GM13977 (cell line): ENCODE data around the gene DMTF1.
A peak's percentile ranks its signal among the peaks of the same experiment; 100 is the strongest.

Experiments used
- DNase-seq: peaks from one replicate; pipeline ENCODE4 v3.0.0; 2012; ENCODE audit warnings: low spot score
- in situ Hi-C: fragments of 300-500 bp; cut with MboI; formaldehyde crosslinking; loops from one replicate; pipeline ENCODE4 v1.12.0; 2022; ENCODE audit warnings: low sequenced_read_pairs, low pct_unique_long_range_greater_than_20kb, mixed read lengths, inconsistent platforms; ENCODE audit not compliant: unreplicated experiment
- TF ChIP-seq, protein P1 (sequence below): IDR thresholded peaks from 2 replicates; pipeline ENCODE4 v1.5.1; 2012; ENCODE audit warnings: mild to moderate bottlenecking, control low read depth; ENCODE audit not compliant: insufficient read depth; ENCODE audit errors: extremely low read depth, missing control alignments

Gene DMTF1

DNA sequence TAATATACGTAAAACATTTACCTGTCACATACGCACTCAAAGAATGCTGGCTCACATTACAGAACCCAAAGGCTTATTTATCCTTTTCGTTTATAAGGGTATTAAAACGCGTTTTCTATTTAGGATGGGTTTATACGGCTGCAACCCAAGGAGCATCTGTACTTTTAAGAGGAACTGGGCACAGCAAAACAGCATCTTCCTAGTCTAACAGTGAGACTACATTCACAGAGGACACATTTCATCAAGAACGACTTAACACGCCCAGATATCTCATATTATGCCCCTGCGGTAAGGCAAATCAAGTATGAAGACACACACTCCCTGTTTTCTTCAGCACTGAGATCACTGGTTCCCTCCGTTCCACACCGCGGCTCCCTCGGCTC lies 533 bp upstream of the DMTF1 start:
- DNase-seq = peak; percentile 53
- in situ Hi-C loops = no loop called here
- TF ChIP-seq, protein P1, sequence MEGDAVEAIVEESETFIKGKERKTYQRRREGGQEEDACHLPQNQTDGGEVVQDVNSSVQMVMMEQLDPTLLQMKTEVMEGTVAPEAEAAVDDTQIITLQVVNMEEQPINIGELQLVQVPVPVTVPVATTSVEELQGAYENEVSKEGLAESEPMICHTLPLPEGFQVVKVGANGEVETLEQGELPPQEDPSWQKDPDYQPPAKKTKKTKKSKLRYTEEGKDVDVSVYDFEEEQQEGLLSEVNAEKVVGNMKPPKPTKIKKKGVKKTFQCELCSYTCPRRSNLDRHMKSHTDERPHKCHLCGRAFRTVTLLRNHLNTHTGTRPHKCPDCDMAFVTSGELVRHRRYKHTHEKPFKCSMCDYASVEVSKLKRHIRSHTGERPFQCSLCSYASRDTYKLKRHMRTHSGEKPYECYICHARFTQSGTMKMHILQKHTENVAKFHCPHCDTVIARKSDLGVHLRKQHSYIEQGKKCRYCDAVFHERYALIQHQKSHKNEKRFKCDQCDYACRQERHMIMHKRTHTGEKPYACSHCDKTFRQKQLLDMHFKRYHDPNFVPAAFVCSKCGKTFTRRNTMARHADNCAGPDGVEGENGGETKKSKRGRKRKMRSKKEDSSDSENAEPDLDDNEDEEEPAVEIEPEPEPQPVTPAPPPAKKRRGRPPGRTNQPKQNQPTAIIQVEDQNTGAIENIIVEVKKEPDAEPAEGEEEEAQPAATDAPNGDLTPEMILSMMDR = no peak

DNA sequence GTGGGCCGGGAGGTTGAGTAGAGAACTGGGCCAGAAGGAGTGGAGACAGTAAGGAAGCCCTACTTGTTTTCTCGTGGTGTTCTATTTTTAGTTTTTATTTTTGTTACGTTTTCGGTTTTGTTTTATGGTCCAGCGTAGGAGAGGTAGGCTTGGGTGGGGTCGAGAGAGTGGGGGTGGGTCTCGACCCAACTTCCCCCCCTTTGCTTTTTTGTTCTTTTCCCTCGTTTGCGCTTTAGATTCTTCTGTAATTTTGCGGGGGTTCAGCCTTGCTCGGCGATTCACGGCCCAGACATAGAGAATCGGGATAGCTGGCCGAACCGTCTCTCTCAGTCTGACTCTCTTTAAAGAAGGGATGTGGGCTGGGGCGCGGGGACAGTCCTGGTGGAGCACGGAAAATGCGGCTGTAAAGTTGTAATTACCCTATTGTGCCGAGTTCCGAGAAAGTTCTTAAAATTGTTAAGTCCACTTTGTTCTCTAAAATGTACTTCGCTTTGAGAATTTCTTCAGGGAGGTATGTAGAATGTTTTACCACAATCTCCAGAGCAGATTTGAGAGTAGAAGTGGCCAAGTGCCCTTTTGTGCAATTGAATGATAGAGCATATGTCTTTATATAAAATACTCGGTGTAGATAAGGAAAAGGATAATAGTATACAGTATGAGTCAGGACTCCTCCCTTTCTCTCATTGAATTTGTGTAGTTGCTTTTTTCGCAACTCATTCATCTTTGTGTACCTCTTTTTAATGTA lies 816 bp downstream of the DMTF1 start:
- peak; percentile 42 for DNase-seq
- TF ChIP-seq, protein P1 = no peak
- in situ Hi-C loops = no loop called here

DNA sequence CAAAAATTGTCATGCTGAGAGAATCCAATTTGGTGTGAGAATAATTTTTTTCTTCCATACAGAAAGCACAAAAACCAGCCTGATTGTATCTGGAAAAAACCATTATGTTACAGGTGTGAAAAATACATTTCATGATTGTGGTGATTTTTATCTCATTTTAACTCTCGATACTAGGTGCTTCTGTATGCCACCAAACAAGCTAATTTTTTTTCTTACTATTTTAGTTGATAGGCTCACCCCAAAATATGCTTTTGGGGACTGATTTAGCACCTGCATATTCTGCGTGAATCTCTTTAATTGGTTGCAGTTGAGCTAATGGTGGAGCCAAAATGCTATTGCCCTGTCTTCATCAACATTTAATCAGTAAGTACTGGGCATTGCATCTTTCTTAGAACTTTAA lies 1.9 kb downstream of the DMTF1 start:
- TF ChIP-seq, protein P1 = no peak
- no peak for DNase-seq
- in situ Hi-C loops = no loop called here

DNA sequence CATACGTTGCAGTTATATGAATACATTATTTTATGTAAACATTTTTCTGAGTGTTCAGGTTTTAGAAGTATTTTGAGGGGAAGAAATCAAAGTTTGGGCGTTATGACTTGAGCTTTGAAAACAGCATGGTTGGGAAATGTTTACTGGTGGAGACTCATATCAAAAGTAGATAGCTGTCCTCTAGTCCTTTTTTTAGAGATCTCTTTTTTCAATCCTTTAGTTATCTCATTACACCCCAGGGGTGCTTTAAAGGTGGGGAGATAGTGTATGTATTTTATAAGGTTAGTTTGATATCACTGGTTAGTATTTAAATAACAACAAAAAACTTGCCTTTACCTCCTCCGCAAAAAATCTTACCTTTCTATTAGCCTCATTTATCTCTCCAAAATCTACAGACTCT lies 2.3 kb downstream of the DMTF1 start:
- TF ChIP-seq, protein P1 = no peak
- in situ Hi-C loops = no loop called here
- no peak for DNase-seq

DNA sequence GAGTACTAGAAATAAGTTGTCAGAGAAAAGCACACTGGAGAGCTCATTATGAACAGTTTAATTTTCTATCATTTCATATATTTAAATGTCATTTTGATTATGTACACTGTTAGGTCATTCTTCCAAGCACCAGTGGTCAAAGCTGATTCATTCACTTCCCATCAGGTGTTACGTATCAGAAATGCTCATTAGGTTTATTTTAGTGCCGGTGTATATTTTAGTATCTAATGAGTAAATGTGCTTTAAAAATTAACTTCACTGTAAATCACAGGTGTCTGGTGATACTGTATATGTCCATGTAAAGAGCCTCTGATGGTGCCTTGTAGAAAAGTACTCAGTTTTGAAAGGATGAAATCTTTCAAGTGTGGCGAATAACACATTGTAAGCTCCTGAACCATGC lies 3.5 kb downstream of the DMTF1 start:
- in situ Hi-C loops = no loop called here
- no peak for DNase-seq
- TF ChIP-seq, protein P1 = no peak

DNA sequence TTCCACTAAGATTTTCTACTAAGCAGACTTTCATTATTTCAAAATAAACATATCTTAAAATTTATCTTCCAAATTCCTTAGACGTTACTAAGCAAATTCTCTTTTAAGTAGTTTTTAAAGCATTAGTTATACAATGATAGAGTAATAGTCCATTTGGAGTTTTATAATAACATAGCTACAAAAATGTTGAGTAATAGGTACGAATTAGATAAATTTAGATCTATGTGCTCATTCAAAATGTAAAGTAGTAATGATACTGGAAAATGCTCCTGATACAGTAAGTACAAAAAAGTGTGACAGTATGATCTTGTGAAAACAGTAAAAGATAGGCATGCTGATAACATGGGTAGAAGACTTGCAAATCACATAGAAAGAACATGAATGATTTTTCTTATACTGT lies 4.5 kb downstream of the DMTF1 start:
- in situ Hi-C loops = no loop called here
- DNase-seq = no peak
- TF ChIP-seq, protein P1 = no peak
